ENCODE data around the gene GDPD3. TPM values are rescaled to one million over a fixed set of nuclear protein-coding genes. Genes with fewer than 3 reads are reported as not detected.
A peak's percentile ranks its signal among the peaks of the same experiment; 100 is the strongest.

Gene GDPD3
- total and polyA plus RNA-seq, 2 of the 13 experiments (the other 11 are each of a cell fraction or from before 2014, with no cell fraction given), result 18.7 to 20.6 TPM

DNA sequence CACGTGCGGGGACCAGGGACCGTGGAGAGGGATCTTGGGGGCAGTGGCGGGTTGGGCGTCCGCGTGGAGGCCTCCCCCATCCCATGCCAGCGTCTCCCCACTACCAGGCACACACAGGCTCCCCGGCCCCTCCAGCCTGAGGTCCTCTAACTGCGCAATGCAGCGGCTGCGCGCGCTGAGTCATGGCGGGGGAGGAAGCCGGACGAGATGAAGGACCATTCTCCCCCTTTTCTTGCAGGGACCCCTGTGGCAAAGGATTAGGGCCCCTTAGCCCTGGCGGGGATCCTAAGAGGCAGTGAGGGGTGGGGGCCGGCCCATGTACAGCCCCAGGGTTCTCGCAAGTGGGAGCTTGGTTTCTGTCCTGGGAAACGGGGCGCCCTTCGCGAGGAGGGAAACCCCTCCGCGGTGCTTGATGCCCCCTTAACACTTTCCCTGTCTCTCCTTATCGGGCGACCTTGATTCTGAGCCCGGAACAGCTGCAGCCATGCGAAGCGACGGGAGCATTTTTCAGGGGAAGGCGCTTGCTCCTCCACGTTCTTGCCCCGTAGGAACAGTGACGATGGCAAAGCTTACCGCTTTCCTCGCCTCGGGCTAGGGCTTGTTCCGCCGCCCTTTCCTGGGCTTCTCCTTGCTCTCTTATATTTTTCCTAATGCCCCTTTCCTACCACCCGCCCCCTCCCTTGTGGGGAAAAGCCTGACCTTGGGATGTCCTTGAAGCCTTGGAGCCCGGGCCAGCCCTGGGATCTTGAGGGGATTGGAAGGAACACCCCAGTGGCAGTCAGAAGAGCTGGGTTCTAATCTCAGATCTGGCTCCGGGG is 47.2 kb downstream of the GDPD3 start:
- Histone ChIP-seq H2AFZ (ENCODE audit: low read length) (no peak overlapping the region), H3K4me1 (ENCODE audit: insufficient read depth, low read length) (peaks cover 55% of the 10 kb centered on the region), H4K20me1 (ENCODE audit: insufficient read depth, low read length) (peaks cover 56% of the 10 kb centered on the region), H3K27ac (ENCODE audit: extremely low read length, insufficient read depth, low read length) (peak overlapping the region; percentile 95), H3K4me2 (ENCODE audit: low read depth, low read length) (peak overlapping the region; percentile 99), H3K27me3 (ENCODE audit: control insufficient read depth in 1 of 2, insufficient read depth in 2 of 2, low read length in 2 of 2) (peaks cover 0 to 2% of the 10 kb centered on the region in 2 experiments; a peak in 1 of 5 replicates), H3K36me3 (replicated peaks in 1 of 2; ENCODE audit: control insufficient read depth in 1 of 2, insufficient read depth in 2 of 2, low read length in 2 of 2) (peaks cover 33 to 48% of the 10 kb centered on the region in 2 experiments), H3K4me3 (replicated peaks in 1 of 3; ENCODE audit: insufficient read depth in 1 of 3, low read depth in 2 of 3, low read length in 3 of 3) (peak overlapping the region; percentile 92 to 100 (median 95)), H3K9ac (ENCODE audit: insufficient read depth, low read depth, low read length) (peak overlapping the region; percentile 90), H3K79me2 (ENCODE audit: insufficient read depth, low read length) (peaks cover 59% of the 10 kb centered on the region), H3K9me3 (ENCODE audit: low read length) (no peaks in the 10 kb centered on the region)
- TSS peak; percentile 60 for BruUV-seq (replicated peaks)
- ATAC-seq (peak; percentile 0), DNase-seq (ENCODE audit: low spot score) (no peak), FAIRE-seq (no peak)
- ChIA-PET POLR2A (interaction anchor here (0.5 to 9.1 kb wide), 42 partner anchors 9 to 808 kb away, joined by 3 to 120 read pairs (median 5); partner anchors contain the start of genes ASPHD1, CDIPT, CORO1A and FBRS), CTCF (ENCODE audit: low intra/inter-chr PET ratio, low total read pairs) (no interaction called here)
- intact Hi-C loops (cut with micrococcal nuclease; ENCODE audit: unreplicated experiment) (loop anchor here (1.0 to 5.0 kb wide), 2 partner anchors 26 to 681 kb away; partner anchors contain the start of gene PHKG2), in situ Hi-C loops (cut with HindIII; ENCODE audit: extremely low pct_ligation_motif_present, low pct_unique_long_range_greater_than_20kb) (no loop called here)
- 1% methylated on average over 29 of the region's 44 CpGs for WGBS (ENCODE audit: low lambda C conversion rate)
- TF ChIP-seq ZFX (CRISPR knock-in tag; IDR thresholded peaks at IDR 0.05; ENCODE audit: low read depth), result 0 out of 2 replicates have a peak, but pooled peaks have one; percentile 6
- TF ChIP-seq ZNF839 (CRISPR knock-in tag; IDR thresholded peaks at IDR 0.05; ENCODE audit: borderline replicate concordance), result no peak
- TF ChIP-seq HOXA5 (CRISPR knock-in tag; IDR thresholded peaks at IDR 0.05), result no peak
- no peak; the same call in 1 of the 2 replicates for TF ChIP-seq ATF7-NPFF (CRISPR knock-in tag; IDR thresholded peaks at IDR 0.05; ENCODE audit: low read depth)
- no peak for TF ChIP-seq FOSL1 (CRISPR knock-in tag; IDR thresholded peaks at IDR 0.05; ENCODE audit: borderline replicate concordance)
- TF ChIP-seq, protein P1, sequence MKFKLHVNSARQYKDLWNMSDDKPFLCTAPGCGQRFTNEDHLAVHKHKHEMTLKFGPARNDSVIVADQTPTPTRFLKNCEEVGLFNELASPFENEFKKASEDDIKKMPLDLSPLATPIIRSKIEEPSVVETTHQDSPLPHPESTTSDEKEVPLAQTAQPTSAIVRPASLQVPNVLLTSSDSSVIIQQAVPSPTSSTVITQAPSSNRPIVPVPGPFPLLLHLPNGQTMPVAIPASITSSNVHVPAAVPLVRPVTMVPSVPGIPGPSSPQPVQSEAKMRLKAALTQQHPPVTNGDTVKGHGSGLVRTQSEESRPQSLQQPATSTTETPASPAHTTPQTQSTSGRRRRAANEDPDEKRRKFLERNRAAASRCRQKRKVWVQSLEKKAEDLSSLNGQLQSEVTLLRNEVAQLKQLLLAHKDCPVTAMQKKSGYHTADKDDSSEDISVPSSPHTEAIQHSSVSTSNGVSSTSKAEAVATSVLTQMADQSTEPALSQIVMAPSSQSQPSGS (CRISPR knock-in tag; IDR thresholded peaks at IDR 0.05), result no peak
- TF ChIP-seq ZNF460 (CRISPR knock-in tag; IDR thresholded peaks at IDR 0.05; ENCODE audit: borderline replicate concordance), result no peak
- TF ChIP-seq ZNF446 (CRISPR knock-in tag; IDR thresholded peaks at IDR 0.05), result peak; percentile 31; the same call in 1 of the 2 replicates
- TF ChIP-seq KDM3A (CRISPR knock-in tag; IDR thresholded peaks at IDR 0.05; ENCODE audit: low read depth), result 0 out of 2 replicates have a peak, but pooled peaks have one; percentile 1
- TF ChIP-seq NFE2L2 (IDR thresholded peaks at IDR 0.05; ENCODE audit: low read length), result peak; percentile 37; the same call in 1 of the 2 replicates
- TF ChIP-seq, protein P2, sequence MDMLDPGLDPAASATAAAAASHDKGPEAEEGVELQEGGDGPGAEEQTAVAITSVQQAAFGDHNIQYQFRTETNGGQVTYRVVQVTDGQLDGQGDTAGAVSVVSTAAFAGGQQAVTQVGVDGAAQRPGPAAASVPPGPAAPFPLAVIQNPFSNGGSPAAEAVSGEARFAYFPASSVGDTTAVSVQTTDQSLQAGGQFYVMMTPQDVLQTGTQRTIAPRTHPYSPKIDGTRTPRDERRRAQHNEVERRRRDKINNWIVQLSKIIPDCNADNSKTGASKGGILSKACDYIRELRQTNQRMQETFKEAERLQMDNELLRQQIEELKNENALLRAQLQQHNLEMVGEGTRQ (IDR thresholded peaks at IDR 0.05; ENCODE audit: low read depth, low read length), result no peak
- TF ChIP-seq, protein P2 (CRISPR knock-in tag; IDR thresholded peaks at IDR 0.05; ENCODE audit: borderline replicate concordance), result no peak
- TF ChIP-seq ZNF614 (CRISPR knock-in tag; IDR thresholded peaks at IDR 0.05; ENCODE audit: borderline replicate concordance), result no peak
- TF ChIP-seq SYNCRIP (IDR thresholded peaks at IDR 0.05; ENCODE audit: insufficient read depth, low read depth, low read length), result no peak
- TF ChIP-seq ZNF225 (CRISPR knock-in tag; IDR thresholded peaks at IDR 0.05), result no peak; the same call in 1 of the 2 replicates
- TF ChIP-seq, protein P3, sequence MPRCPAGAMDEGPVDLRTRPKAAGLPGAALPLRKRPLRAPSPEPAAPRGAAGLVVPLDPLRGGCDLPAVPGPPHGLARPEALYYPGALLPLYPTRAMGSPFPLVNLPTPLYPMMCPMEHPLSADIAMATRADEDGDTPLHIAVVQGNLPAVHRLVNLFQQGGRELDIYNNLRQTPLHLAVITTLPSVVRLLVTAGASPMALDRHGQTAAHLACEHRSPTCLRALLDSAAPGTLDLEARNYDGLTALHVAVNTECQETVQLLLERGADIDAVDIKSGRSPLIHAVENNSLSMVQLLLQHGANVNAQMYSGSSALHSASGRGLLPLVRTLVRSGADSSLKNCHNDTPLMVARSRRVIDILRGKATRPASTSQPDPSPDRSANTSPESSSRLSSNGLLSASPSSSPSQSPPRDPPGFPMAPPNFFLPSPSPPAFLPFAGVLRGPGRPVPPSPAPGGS (CRISPR knock-in tag; IDR thresholded peaks at IDR 0.05), result no peak
- TF ChIP-seq ZFP37 (CRISPR knock-in tag; IDR thresholded peaks at IDR 0.05; ENCODE audit: borderline replicate concordance), result 0 out of 2 replicates have a peak, but pooled peaks have one; percentile 21
- no peak for TF ChIP-seq IKZF4 (CRISPR knock-in tag; IDR thresholded peaks at IDR 0.05; ENCODE audit: borderline replicate concordance, low read depth, not compliant biosample characterization)
- no peak for TF ChIP-seq ZNF124 (CRISPR knock-in tag; IDR thresholded peaks at IDR 0.05)

Data from HepG2 (cell line).